ENCODE results near the gene GIGYF2. TPM values are rescaled to one million over a fixed set of nuclear protein-coding genes. Genes with fewer than 3 reads are reported as not detected.

Gene GIGYF2
- total RNA-seq, 2 experiments from 2014 or later: 52.5 to 55.5 TPM

- H3K4me3 ChIP-seq (ENCODE audit: low read length): no peak overlapping the region
- ChIA-PET CTCF (interaction anchor here (0.6 kb wide), 1 partner anchor 516 kb away, joined by 4 read pairs; no protein-coding TSS in a partner anchor), POLR2A (no interaction called here)
- H3K27ac Mint-ChIP-seq: no peak overlapping the region
- no peak overlapping the region for H3K4me3 Mint-ChIP-seq
- H3K36me3 ChIP-seq (ENCODE audit: insufficient read depth, low read length): peaks cover 76% of the 10 kb centered on the region
- no peaks in the 10 kb centered on the region for H3K4me1 Mint-ChIP-seq (ENCODE audit: low read depth)
- no peak overlapping the region for H3K27ac ChIP-seq (ENCODE audit: low read depth in 1 of 2, low read length in 2 of 2)
- peaks cover 50% of the 10 kb centered on the region for H3K36me3 Mint-ChIP-seq (ENCODE audit: low read depth)
- H3K9me3 Mint-ChIP-seq: no peaks in the 10 kb centered on the region
- no peak for DNase-seq
- no peaks in the 10 kb centered on the region for H3K9me3 ChIP-seq (ENCODE audit: control insufficient read depth in 1 of 2, insufficient read depth in 1 of 2, low read length in 2 of 2)
- no peak for ATAC-seq (ENCODE audit: poor library complexity)
- intact Hi-C loops (cut with DNase I, micrococcal nuclease): no loop called here
- no peak for TF ChIP-seq CTCF (IDR thresholded peaks at IDR 0.05)
- no peaks in the 10 kb centered on the region for H3K27me3 ChIP-seq (ENCODE audit: control insufficient read depth in 1 of 2, insufficient read depth in 2 of 2, low read length in 2 of 2)
- H3K27me3 Mint-ChIP-seq: no peaks in the 10 kb centered on the region
- H3K4me1 ChIP-seq (ENCODE audit: insufficient read depth, low read length): no peaks in the 10 kb centered on the region
Measured at GRCh38 chr2:232787806-232788205, 90.7 kb downstream of the GIGYF2 start.

- POLR2A ChIA-PET: no interaction called here
- no peak for DNase-seq
- no peaks in the 10 kb centered on the region for H3K9me3 Mint-ChIP-seq
- Histone ChIP-seq H3K27me3 (ENCODE audit: control insufficient read depth in 1 of 2, insufficient read depth in 2 of 2, low read length in 2 of 2) (no peaks in the 10 kb centered on the region), H3K27ac (ENCODE audit: low read depth in 1 of 2, low read length in 2 of 2) (no peak overlapping the region), H3K4me3 (ENCODE audit: low read length) (no peak overlapping the region), H3K9me3 (ENCODE audit: control insufficient read depth in 1 of 2, insufficient read depth in 1 of 2, low read length in 2 of 2) (no peaks in the 10 kb centered on the region), H3K4me1 (ENCODE audit: insufficient read depth, low read length) (no peaks in the 10 kb centered on the region), H3K36me3 (ENCODE audit: insufficient read depth, low read length) (peaks cover 88% of the 10 kb centered on the region)
- no peaks in the 10 kb centered on the region for H3K4me1 Mint-ChIP-seq (ENCODE audit: low read depth)
- peaks cover 38% of the 10 kb centered on the region for H3K36me3 Mint-ChIP-seq (ENCODE audit: low read depth)
- H3K4me3 Mint-ChIP-seq: no peak overlapping the region
- intact Hi-C loops (cut with DNase I, micrococcal nuclease): no loop called here
- TF ChIP-seq CTCF (IDR thresholded peaks at IDR 0.05): no peak
- CTCF ChIA-PET: no interaction called here
- no peaks in the 10 kb centered on the region for H3K27me3 Mint-ChIP-seq
- ATAC-seq (ENCODE audit: poor library complexity): no peak
- H3K27ac Mint-ChIP-seq: no peak overlapping the region
Measured at GRCh38 chr2:232789082-232789481, 92.0 kb downstream of the GIGYF2 start.

- POLR2A ChIA-PET: no interaction called here
- no peak overlapping the region for H3K27ac Mint-ChIP-seq
- Histone ChIP-seq H3K9me3 (ENCODE audit: control insufficient read depth in 1 of 2, insufficient read depth in 1 of 2, low read length in 2 of 2) (no peaks in the 10 kb centered on the region), H3K27me3 (ENCODE audit: control insufficient read depth in 1 of 2, insufficient read depth in 2 of 2, low read length in 2 of 2) (no peaks in the 10 kb centered on the region), H3K4me3 (ENCODE audit: low read length) (no peak overlapping the region), H3K27ac (ENCODE audit: low read depth in 1 of 2, low read length in 2 of 2) (no peak overlapping the region), H3K4me1 (ENCODE audit: insufficient read depth, low read length) (no peaks in the 10 kb centered on the region), H3K36me3 (ENCODE audit: insufficient read depth, low read length) (peaks cover 97% of the 10 kb centered on the region)
- CTCF ChIA-PET: interaction anchor here (0.9 kb wide), 1 partner anchor 20 kb away, joined by 3 read pairs; no protein-coding TSS in a partner anchor
- TF ChIP-seq CTCF (IDR thresholded peaks at IDR 0.05): no peak
- intact Hi-C loops (cut with DNase I, micrococcal nuclease): no loop called here
- H3K27me3 Mint-ChIP-seq: no peaks in the 10 kb centered on the region
- H3K36me3 Mint-ChIP-seq (ENCODE audit: low read depth): peaks cover 21% of the 10 kb centered on the region
- ATAC-seq (ENCODE audit: poor library complexity) (no peak), DNase-seq (no peak)
- H3K4me3 Mint-ChIP-seq: no peak overlapping the region
- no peaks in the 10 kb centered on the region for H3K9me3 Mint-ChIP-seq
- H3K4me1 Mint-ChIP-seq (ENCODE audit: low read depth): no peaks in the 10 kb centered on the region
Measured at GRCh38 chr2:232791518-232791917, 94.4 kb downstream of the GIGYF2 start.

Measured in CD4-positive, alpha-beta T cell (primary cell).